ENCODE results near the gene C10orf62. TPM values are rescaled to one million over a fixed set of nuclear protein-coding genes. Genes with fewer than 3 reads are reported as not detected.

C10orf62 gene
- total and polyA plus RNA-seq, 7 experiments from 2014 or later = not detected

- POLR2A ChIA-PET = no interaction called here
- Mint-ChIP-seq H3K9me3 (no peaks in the 10 kb centered on the region), H3K36me3 (no peaks in the 10 kb centered on the region), H3K4me1 (peaks cover 0 to 1% (median 0%) of the 10 kb centered on the region in 7 donors), H3K27ac (no peak overlapping the region), H3K4me3 (no peak overlapping the region), H3K27me3 (peaks cover 0 to 6% (median 0%) of the 10 kb centered on the region in 5 donors)
- H3K36me3 ChIP-seq (ENCODE audit: control insufficient read depth in 2 of 3, insufficient read depth in 3 of 3, low read length in 3 of 3) = no peaks in the 10 kb centered on the region
- no peak for ATAC-seq
- H3K27ac ChIP-seq (ENCODE audit: low read depth, low read length) = no peak overlapping the region
- intact Hi-C loops (cut with micrococcal nuclease) = no loop called here
- H3K9me3 ChIP-seq (ENCODE audit: control insufficient read depth in 2 of 3, low read length in 3 of 3) = no peaks in the 10 kb centered on the region
- no peak for DNase-seq
- CTCF ChIA-PET = no interaction called here
- H3K27me3 ChIP-seq (ENCODE audit: control insufficient read depth in 2 of 2, insufficient read depth in 2 of 2, low read length in 2 of 2) = no peaks in the 10 kb centered on the region
- no peaks in the 10 kb centered on the region for H3K4me1 ChIP-seq (ENCODE audit: control insufficient read depth in 2 of 2, insufficient read depth in 2 of 2, low read length in 2 of 2)
- H3K4me3 ChIP-seq (ENCODE audit: low read length) = no peak overlapping the region
Observed at GRCh38 chr10:97578171-97578844, 11.2 kb upstream of the C10orf62 start.

GRCh38 chr10:97580421-97581367, 8.8 kb upstream of the C10orf62 start:
- Histone ChIP-seq H3K4me1 (ENCODE audit: control insufficient read depth in 2 of 2, insufficient read depth in 2 of 2, low read length in 2 of 2) (no peaks in the 10 kb centered on the region), H3K27me3 (ENCODE audit: control insufficient read depth in 2 of 2, insufficient read depth in 2 of 2, low read length in 2 of 2) (no peaks in the 10 kb centered on the region), H3K36me3 (ENCODE audit: control insufficient read depth in 2 of 3, insufficient read depth in 3 of 3, low read length in 3 of 3) (no peaks in the 10 kb centered on the region), H3K4me3 (ENCODE audit: low read length) (no peak overlapping the region), H3K27ac (ENCODE audit: low read depth, low read length) (no peak overlapping the region), H3K9me3 (ENCODE audit: control insufficient read depth in 2 of 3, low read length in 3 of 3) (no peaks in the 10 kb centered on the region)
- peaks cover 0 to 6% (median 0%) of the 10 kb centered on the region in 5 donors for H3K27me3 Mint-ChIP-seq
- no peak for DNase-seq
- POLR2A ChIA-PET = no interaction called here
- no peak for ATAC-seq
- CTCF ChIA-PET = no interaction called here
- no peaks in the 10 kb centered on the region for H3K9me3 Mint-ChIP-seq
- H3K27ac Mint-ChIP-seq = peak overlapping the region in 3 of 9 donors; percentile 11 to 39 (median 24)
- peaks cover 0 to 3% (median 0%) of the 10 kb centered on the region in 7 donors for H3K4me1 Mint-ChIP-seq
- no peak overlapping the region for H3K4me3 Mint-ChIP-seq
- H3K36me3 Mint-ChIP-seq = no peaks in the 10 kb centered on the region
- intact Hi-C loops (cut with micrococcal nuclease) = no loop called here

DNA sequence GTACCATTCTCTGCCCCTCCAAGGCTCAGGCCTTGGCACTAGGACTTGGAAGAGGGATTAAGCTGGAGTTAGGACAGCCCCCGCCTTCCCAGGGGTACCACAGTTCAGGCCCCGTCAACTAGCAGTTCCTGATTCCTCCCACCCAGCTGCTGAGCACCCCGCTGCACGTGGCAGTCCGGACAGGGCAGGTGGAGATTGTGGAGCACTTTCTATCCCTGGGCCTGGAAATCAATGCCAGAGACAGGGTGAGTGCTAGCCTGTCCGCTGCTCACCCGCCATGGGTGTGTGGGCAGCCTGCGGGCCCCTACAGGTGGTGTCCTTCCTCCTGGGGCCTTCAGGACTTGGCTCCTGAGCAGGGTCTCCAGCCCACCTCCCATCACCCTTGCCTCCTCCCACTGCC, 7.4 kb upstream of the C10orf62 start:
- Histone ChIP-seq H3K27ac (ENCODE audit: low read depth, low read length) (no peak overlapping the region), H3K36me3 (ENCODE audit: control insufficient read depth in 2 of 3, insufficient read depth in 3 of 3, low read length in 3 of 3) (no peaks in the 10 kb centered on the region), H3K4me3 (ENCODE audit: low read length) (no peak overlapping the region), H3K4me1 (ENCODE audit: control insufficient read depth in 2 of 2, insufficient read depth in 2 of 2, low read length in 2 of 2) (no peaks in the 10 kb centered on the region), H3K27me3 (ENCODE audit: control insufficient read depth in 2 of 2, insufficient read depth in 2 of 2, low read length in 2 of 2) (no peaks in the 10 kb centered on the region), H3K9me3 (ENCODE audit: control insufficient read depth in 2 of 3, low read length in 3 of 3) (no peaks in the 10 kb centered on the region)
- Mint-ChIP-seq H3K27ac (no peak overlapping the region), H3K9me3 (no peaks in the 10 kb centered on the region), H3K4me1 (peaks cover 0 to 3% (median 0%) of the 10 kb centered on the region in 7 donors), H3K27me3 (peaks cover 0 to 6% (median 0%) of the 10 kb centered on the region in 5 donors), H3K36me3 (no peaks in the 10 kb centered on the region), H3K4me3 (no peak overlapping the region)
- ChIA-PET POLR2A (no interaction called here), CTCF (interaction anchor here (0.6 kb wide), 1 partner anchor 183 kb away, joined by 3 read pairs; no protein-coding TSS in a partner anchor)
- DNase-seq (no peak), ATAC-seq (no peak)
- intact Hi-C loops (cut with micrococcal nuclease) = no loop called here

GRCh38 chr10:97583476-97583875, 6.0 kb upstream of the C10orf62 start:
- Histone ChIP-seq H3K27ac (ENCODE audit: low read depth, low read length) (no peak overlapping the region), H3K9me3 (ENCODE audit: control insufficient read depth in 2 of 3, low read length in 3 of 3) (no peaks in the 10 kb centered on the region), H3K4me1 (ENCODE audit: control insufficient read depth in 2 of 2, insufficient read depth in 2 of 2, low read length in 2 of 2) (no peaks in the 10 kb centered on the region), H3K27me3 (ENCODE audit: control insufficient read depth in 2 of 2, insufficient read depth in 2 of 2, low read length in 2 of 2) (no peaks in the 10 kb centered on the region), H3K36me3 (ENCODE audit: control insufficient read depth in 2 of 3, insufficient read depth in 3 of 3, low read length in 3 of 3) (no peaks in the 10 kb centered on the region), H3K4me3 (ENCODE audit: low read length) (no peak overlapping the region)
- Mint-ChIP-seq H3K4me1 (peaks cover 0 to 3% (median 0%) of the 10 kb centered on the region in 7 donors), H3K4me3 (no peak overlapping the region), H3K36me3 (no peaks in the 10 kb centered on the region), H3K27me3 (peaks cover 0 to 6% (median 0%) of the 10 kb centered on the region in 5 donors), H3K27ac (no peak overlapping the region), H3K9me3 (no peaks in the 10 kb centered on the region)
- intact Hi-C loops (cut with micrococcal nuclease) = no loop called here
- DNase-seq (no peak), ATAC-seq (no peak)
- CTCF ChIA-PET = interaction anchor here (1.9 kb wide), 1 partner anchor 11 kb away, joined by 5 read pairs; the partner anchor contains the start of gene ANKRD2
- POLR2A ChIA-PET = no interaction called here

DNA sequence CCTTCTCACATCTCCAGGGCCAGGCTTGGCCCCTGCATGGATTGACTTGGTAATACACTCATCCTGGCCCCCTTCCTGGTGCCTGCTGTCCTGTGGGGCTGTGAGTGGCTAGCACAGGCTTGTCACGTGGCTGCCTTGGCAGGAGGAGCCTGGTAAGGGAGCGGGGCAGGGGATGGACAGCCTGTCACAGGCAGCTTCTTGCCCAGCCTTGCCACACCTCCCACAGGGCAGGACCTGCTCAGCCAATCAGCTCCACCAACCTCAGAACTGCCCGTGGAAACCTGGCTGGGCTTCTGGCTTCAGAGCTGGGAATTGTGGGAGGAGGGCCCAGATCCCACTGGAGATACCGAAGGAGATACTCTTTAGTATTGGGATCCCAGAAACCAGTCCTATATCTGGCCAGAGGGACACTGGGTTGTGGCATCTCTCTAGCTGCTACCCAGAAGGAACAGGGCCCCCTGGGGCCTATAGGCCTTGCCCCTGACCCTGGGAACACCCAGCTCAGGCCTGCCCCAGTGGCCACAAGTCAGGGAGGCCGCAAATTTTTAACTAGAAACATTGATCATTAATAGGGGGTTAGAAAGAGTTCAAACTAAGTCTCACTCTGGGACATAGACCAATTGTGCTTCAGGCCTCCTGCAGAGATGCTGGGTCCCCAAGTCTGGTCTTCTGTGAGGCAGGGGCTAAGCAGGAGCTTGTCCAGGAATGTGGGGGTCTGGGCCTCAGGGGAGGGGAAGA, 5.3 kb upstream of the C10orf62 start, which contains the start of gene HOGA1:
TSS of gene HOGA1 (plus strand) at position 330 of the 738 bp plus-strand sequence. CDS start at position 645, 315 bp downstream.
- Histone ChIP-seq H3K9me3 (ENCODE audit: control insufficient read depth in 2 of 3, low read length in 3 of 3) (no peaks in the 10 kb centered on the region), H3K36me3 (ENCODE audit: control insufficient read depth in 2 of 3, insufficient read depth in 3 of 3, low read length in 3 of 3) (no peaks in the 10 kb centered on the region), H3K27ac (ENCODE audit: low read depth, low read length) (no peak within 1 kb of the TSS), H3K4me3 (ENCODE audit: low read length) (no peak within 1 kb of the TSS), H3K4me1 (ENCODE audit: control insufficient read depth in 2 of 2, insufficient read depth in 2 of 2, low read length in 2 of 2) (no peaks in the 10 kb centered on the region), H3K27me3 (ENCODE audit: control insufficient read depth in 2 of 2, insufficient read depth in 2 of 2, low read length in 2 of 2) (no peaks in the 10 kb centered on the region)
- ChIA-PET POLR2A (no interaction called here), CTCF (interaction anchor here (0.5 to 1.9 kb wide), 2 partner anchors 12 to 173 kb away, joined by 3 to 5 read pairs; partner anchors contain the start of gene ANKRD2)
- Mint-ChIP-seq H3K4me3 (no peak within 1 kb of the TSS), H3K27me3 (peaks cover 0 to 6% (median 0%) of the 10 kb centered on the region in 5 donors), H3K27ac (no peak within 1 kb of the TSS), H3K9me3 (no peaks in the 10 kb centered on the region), H3K36me3 (no peaks in the 10 kb centered on the region), H3K4me1 (peaks cover 0 to 3% (median 0%) of the 10 kb centered on the region in 7 donors)
- DNase-seq = no peak
- intact Hi-C loops (cut with micrococcal nuclease) = no loop called here
- ATAC-seq = no peak

- ATAC-seq = no peak
- Histone ChIP-seq H3K4me3 (ENCODE audit: low read length) (no peak overlapping the region), H3K36me3 (ENCODE audit: control insufficient read depth in 2 of 3, insufficient read depth in 3 of 3, low read length in 3 of 3) (no peaks in the 10 kb centered on the region), H3K27ac (ENCODE audit: low read depth, low read length) (no peak overlapping the region), H3K4me1 (ENCODE audit: control insufficient read depth in 2 of 2, insufficient read depth in 2 of 2, low read length in 2 of 2) (no peaks in the 10 kb centered on the region), H3K27me3 (ENCODE audit: control insufficient read depth in 2 of 2, insufficient read depth in 2 of 2, low read length in 2 of 2) (no peaks in the 10 kb centered on the region), H3K9me3 (ENCODE audit: control insufficient read depth in 2 of 3, low read length in 3 of 3) (no peaks in the 10 kb centered on the region)
- Mint-ChIP-seq H3K27me3 (peaks cover 0 to under 1% (median 0%) of the 10 kb centered on the region in 5 donors), H3K9me3 (no peaks in the 10 kb centered on the region), H3K4me3 (no peak overlapping the region), H3K4me1 (peaks cover 0 to 3% (median 0%) of the 10 kb centered on the region in 7 donors), H3K27ac (no peak overlapping the region), H3K36me3 (no peaks in the 10 kb centered on the region)
- POLR2A ChIA-PET = no interaction called here
- intact Hi-C loops (cut with micrococcal nuclease) = no loop called here
- CTCF ChIA-PET = interaction anchor here (0.5 to 0.6 kb wide), 2 partner anchors 121 to 174 kb away, joined by 3 to 4 read pairs; no protein-coding TSS in a partner anchor
- DNase-seq = no peak
Observed at GRCh38 chr10:97584798-97585438, 4.6 kb upstream of the C10orf62 start.
